Activated naive CD4-positive, alpha-beta T cell treated with anti-CD3 and anti-CD28 coated beads for 36 hours (primary cell): Measurements from ENCODE around the gene JDP2. TPM values are rescaled to one million over a fixed set of nuclear protein-coding genes. Genes with fewer than 3 reads are reported as not detected.

Experiments used
- CTCF ChIA-PET: fragments of 350-600 bp; sonication (Branson Sonifier 250); formaldehyde crosslinking; loops from one replicate; lab custom pipeline; 2021; ENCODE audit warnings: antibody characterized with exemption; lab: Charles Lee
- DNase-seq: peaks from one replicate; pipeline ENCODE4 v3.0.0-alpha.2; 2020
- H3K27ac Mint-ChIP-seq: one replicate; pipeline ENCODE4 v1.8.0; 2021; ENCODE audit warnings: mild to moderate bottlenecking, mixed read lengths
- H3K27me3 Mint-ChIP-seq: one replicate; pipeline ENCODE4 v1.8.0; 2021; ENCODE audit warnings: low read depth, mixed read lengths
- H3K36me3 Mint-ChIP-seq: one replicate; pipeline ENCODE4 v1.8.0; 2021; ENCODE audit warnings: low read depth, mixed read lengths
- H3K4me1 Mint-ChIP-seq: one replicate; pipeline ENCODE4 v1.8.0; 2021; ENCODE audit warnings: low read depth, mixed read lengths
- H3K4me3 Mint-ChIP-seq: one replicate; pipeline ENCODE4 v1.8.0; 2021; ENCODE audit warnings: mild to moderate bottlenecking, moderate library complexity, mixed read lengths
- H3K9me3 Mint-ChIP-seq: one replicate; pipeline ENCODE4 v1.8.0; 2021; ENCODE audit warnings: mixed read lengths
- intact Hi-C: fragments of 100-400 bp; cut with micrococcal nuclease; formaldehyde crosslinking; loops from one replicate; pipeline ENCODE4 v1.15.1; 2023
- total RNA-seq, 2 experiments: library from RNA; stranded (reverse); gene quantifications; one replicate each; pipeline ENCODE4 v1.2.3, GENCODE V29; 2021

The JDP2 gene
- total RNA-seq, 2 experiments from 2014 or later: 2.8 to 3.2 TPM

DNA sequence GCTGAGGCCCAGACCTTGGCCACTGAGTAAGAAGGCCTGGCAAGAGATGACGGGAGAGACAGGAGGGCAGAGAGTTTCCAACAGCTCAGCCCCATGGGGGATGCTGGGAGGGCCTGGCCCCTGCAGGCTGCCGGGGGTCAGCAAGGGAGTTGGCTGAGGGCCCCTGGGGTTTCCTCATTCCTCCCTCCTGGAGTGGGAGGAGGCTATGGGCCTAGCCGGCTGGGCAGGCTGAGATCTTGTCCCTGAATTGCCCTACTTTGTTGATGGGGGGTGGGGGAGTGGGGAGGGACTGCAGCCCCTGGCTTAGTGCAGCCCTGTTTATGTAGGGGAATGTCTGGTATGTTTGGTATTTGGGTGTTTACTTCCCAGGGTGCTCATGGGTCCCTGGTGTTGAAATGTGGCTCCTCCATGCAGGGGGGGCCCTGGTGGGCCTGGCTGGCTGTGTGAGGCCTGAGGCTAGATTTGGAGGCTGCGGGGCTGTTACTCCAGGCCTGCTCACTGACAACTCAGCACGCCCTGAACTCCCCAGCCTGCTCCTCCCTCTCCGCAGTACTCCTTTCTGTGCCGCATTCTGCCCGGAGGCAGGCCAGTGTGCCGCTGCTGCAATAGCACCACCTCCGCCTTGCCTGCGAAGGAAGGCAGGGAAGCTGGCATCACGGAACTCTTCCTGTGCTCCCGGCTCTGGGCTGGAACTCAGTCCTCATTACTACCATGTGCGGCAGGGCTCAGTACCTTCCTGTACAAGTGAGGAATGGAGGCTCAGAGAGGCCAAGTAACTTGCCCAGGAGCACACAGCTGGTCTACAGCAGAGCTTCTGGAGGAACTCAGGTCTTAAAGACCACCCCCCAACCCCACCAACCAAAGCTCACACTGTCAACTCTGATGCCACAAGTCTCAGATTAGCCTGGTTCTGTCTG is 25.3 kb downstream of the JDP2 start:
- DNase-seq: no peak
- no peaks in the 10 kb centered on the region for H3K9me3 Mint-ChIP-seq
- no peak overlapping the region for H3K4me3 Mint-ChIP-seq
- intact Hi-C loops: no loop called here
- no peaks in the 10 kb centered on the region for H3K36me3 Mint-ChIP-seq
- no peak overlapping the region for H3K27ac Mint-ChIP-seq
- H3K27me3 Mint-ChIP-seq: no peaks in the 10 kb centered on the region
- peaks cover 2% of the 10 kb centered on the region for H3K4me1 Mint-ChIP-seq
- CTCF ChIA-PET: interaction anchor here (0.7 to 2.2 kb wide), 18 partner anchors 10 to 344 kb away, joined by 3 to 32 read pairs (median 3); partner anchors contain the start of gene JDP2

DNA sequence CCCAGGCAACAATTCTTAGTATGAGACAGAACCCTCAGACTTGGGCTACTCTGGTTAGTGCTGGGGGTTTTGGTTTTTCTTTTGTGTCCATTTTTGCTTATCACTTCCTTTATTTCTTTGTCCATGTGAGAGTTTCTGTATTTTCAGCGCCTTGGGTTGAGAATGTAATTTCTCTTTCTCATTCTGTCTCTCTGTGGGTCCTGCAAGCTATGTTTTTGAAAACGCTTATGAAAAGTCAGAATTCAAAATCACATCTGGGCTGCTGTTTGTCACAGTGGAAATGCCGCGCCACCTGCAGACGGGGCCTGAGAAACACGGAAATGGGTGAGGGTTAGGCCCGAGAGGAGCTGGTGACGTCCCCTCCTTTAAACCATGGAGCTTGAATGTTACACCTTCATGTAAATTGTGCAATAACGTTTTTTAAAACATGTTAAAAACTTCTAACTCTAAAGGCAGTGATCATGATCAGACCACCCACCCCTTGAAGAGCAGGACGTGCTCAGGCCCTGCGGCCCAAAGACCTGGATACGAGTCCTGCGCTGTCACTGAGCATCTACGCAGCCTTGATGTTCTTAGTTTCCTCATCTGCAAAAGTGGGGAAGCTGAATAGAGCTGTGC is 26.1 kb downstream of the JDP2 start:
- H3K27ac Mint-ChIP-seq: no peak overlapping the region
- no peaks in the 10 kb centered on the region for H3K27me3 Mint-ChIP-seq
- peaks cover 2% of the 10 kb centered on the region for H3K4me1 Mint-ChIP-seq
- no peak overlapping the region for H3K4me3 Mint-ChIP-seq
- no peaks in the 10 kb centered on the region for H3K9me3 Mint-ChIP-seq
- intact Hi-C loops: loop anchor here (1.0 kb wide), 1 partner anchor 147 kb away; no protein-coding TSS in a partner anchor
- DNase-seq: peak; percentile 73
- CTCF ChIA-PET: interaction anchor here (0.5 to 2.2 kb wide), 20 partner anchors 11 to 345 kb away, joined by 3 to 32 read pairs (median 3); partner anchors contain the start of gene JDP2
- no peaks in the 10 kb centered on the region for H3K36me3 Mint-ChIP-seq

DNA sequence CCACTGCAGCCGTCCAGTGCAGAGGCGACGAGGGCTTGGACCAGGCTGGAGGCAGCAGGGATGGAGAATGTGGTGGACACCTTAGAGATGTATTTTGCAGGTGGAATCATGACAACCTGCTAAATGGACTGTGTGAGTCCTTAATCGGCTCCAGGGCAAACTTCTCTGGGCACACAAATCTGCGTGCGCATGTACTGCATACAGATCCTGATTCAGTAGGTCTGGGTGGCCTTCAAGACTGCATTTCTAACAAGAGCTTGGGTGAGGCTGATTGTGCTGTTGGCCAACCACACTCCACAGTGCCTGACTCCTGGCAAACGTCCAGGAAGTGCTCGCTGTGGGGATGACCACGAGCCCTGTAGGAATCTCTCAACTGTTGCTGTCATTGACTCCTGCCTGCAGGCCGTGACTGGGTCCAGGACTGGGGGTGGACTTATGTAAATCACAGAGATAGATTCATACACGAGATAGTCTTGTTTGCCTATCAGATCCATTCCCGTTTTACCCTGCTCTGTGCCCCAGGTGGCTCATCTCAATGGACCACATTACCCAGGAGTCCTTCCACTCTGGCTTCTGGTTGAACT is 27.2 kb downstream of the JDP2 start:
- intact Hi-C loops: loop anchor here (1.0 kb wide), 1 partner anchor 148 kb away; no protein-coding TSS in a partner anchor
- no peak for DNase-seq
- Mint-ChIP-seq H3K9me3 (no peaks in the 10 kb centered on the region), H3K27me3 (no peaks in the 10 kb centered on the region), H3K36me3 (no peaks in the 10 kb centered on the region), H3K4me3 (no peak overlapping the region), H3K4me1 (peaks cover 2% of the 10 kb centered on the region), H3K27ac (no peak overlapping the region)
- CTCF ChIA-PET: interaction anchor here (1.4 to 2.2 kb wide), 4 partner anchors 33 to 150 kb away, joined by 5 to 32 read pairs (median 10); no protein-coding TSS in a partner anchor

DNA sequence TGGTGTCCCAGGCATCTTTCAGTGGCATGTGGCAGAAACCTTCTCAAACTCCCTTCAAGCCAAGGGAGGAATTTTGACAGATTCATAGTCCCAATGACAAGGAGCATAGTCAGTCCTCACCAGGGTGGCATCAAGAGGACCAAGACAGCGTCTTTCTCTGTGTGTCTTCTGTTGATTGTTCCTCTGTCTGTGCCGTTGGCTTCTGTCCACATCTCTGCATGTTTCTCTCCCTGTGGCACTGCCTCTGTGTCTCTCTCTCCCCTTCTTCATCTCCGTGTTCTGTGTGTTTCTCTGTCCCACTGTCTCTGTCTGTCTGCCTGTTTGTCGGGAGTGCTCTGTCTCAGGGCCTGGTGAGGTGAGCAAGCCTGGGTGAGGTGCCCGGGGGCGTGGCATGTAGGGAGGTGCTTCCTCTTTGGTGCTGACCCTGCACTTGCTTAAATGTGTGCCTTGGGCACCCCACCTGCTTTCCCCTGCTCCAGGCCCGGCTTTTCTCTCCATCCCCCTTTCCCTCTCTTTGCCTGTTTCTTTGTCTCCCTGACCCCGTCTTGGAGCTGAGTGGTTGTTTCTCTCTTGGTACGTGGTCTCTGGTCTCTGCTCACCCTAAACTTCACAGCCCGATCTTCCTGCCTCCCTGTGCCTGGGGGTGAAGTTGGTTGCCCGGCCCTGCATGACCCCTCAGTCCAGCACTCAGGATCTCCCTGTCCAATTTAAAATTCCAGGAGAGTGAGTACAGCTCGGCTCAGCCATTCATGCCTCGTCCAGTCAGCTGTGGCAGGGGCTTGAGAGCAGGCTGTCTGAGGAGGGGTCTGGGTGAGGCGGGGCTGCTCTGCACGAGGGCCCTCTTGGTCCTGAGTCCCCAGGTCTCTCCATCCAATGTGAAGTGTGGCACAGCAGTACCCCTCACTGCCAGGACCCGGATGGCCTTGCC is 28.5 kb downstream of the JDP2 start:
- H3K4me1 Mint-ChIP-seq: peaks cover 2% of the 10 kb centered on the region
- H3K36me3 Mint-ChIP-seq: no peaks in the 10 kb centered on the region
- intact Hi-C loops: no loop called here
- H3K27me3 Mint-ChIP-seq: no peaks in the 10 kb centered on the region
- H3K9me3 Mint-ChIP-seq: no peaks in the 10 kb centered on the region
- CTCF ChIA-PET: interaction anchor here (1.1 to 1.4 kb wide), 2 partner anchors 148 to 154 kb away, joined by 5 to 7 read pairs; no protein-coding TSS in a partner anchor
- no peak overlapping the region for H3K4me3 Mint-ChIP-seq
- no peak overlapping the region for H3K27ac Mint-ChIP-seq
- no peak for DNase-seq

DNA sequence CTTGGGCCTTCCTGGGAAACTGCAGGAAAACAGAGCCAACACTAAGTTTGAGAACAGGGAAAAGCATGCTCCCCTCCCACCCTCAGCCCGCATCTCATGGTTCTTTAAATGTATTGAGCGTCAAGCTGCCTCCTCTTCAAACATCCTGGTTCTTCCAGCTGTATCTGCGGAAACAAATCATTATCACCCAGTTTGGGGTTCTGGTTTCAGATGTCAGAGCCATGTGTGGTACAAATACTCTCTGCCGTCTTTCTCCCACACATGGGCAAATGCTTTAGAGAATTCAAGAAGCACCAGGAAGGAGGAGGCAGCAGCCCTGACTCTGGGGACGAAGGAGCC is 29.1 kb downstream of the JDP2 start:
- intact Hi-C loops: no loop called here
- H3K27ac Mint-ChIP-seq: no peak overlapping the region

DNA sequence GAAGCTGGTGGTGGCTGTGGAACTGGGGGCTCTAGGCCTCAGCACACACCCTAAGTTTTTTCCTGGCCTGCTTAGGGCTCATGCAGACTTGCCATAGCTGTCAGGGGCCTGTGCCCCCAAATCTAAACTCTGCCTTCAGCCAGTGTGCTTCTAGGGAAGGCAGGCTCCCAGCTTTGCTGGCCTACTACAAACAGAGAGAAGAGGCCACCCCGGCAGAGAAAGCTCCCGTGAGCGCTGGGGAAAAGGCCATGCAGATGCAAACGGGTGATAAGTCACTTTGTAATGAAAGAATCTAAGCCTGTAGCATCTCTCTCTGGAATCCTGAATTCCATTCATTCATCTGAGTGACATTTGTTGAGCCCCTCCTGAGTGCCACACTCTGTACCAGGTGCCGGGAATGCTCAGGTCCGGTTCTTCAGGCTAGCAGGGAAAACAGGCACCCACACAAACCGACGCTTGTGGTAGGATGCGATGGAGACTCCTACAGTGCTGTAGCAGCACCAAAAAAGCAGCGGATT is 29.9 kb downstream of the JDP2 start:
- no peak overlapping the region for H3K27ac Mint-ChIP-seq
- no peak for DNase-seq
- H3K4me3 Mint-ChIP-seq: no peak overlapping the region
- CTCF ChIA-PET: interaction anchor here (1.1 kb wide), 1 partner anchor 103 kb away, joined by 3 read pairs; no protein-coding TSS in a partner anchor
- no peaks in the 10 kb centered on the region for H3K9me3 Mint-ChIP-seq
- no peaks in the 10 kb centered on the region for H3K36me3 Mint-ChIP-seq
- no peaks in the 10 kb centered on the region for H3K27me3 Mint-ChIP-seq
- H3K4me1 Mint-ChIP-seq: peaks cover 2% of the 10 kb centered on the region
- intact Hi-C loops: no loop called here

More for the DNA sequence above, 29.1 kb downstream of the JDP2 start:
- H3K36me3 Mint-ChIP-seq: no peaks in the 10 kb centered on the region
- peaks cover 2% of the 10 kb centered on the region for H3K4me1 Mint-ChIP-seq
- CTCF ChIA-PET: interaction anchor here (1.1 kb wide), 1 partner anchor 155 kb away, joined by 7 read pairs; no protein-coding TSS in a partner anchor
- no peaks in the 10 kb centered on the region for H3K27me3 Mint-ChIP-seq
- no peak for DNase-seq
- no peaks in the 10 kb centered on the region for H3K9me3 Mint-ChIP-seq
- H3K4me3 Mint-ChIP-seq: no peak overlapping the region

DNA sequence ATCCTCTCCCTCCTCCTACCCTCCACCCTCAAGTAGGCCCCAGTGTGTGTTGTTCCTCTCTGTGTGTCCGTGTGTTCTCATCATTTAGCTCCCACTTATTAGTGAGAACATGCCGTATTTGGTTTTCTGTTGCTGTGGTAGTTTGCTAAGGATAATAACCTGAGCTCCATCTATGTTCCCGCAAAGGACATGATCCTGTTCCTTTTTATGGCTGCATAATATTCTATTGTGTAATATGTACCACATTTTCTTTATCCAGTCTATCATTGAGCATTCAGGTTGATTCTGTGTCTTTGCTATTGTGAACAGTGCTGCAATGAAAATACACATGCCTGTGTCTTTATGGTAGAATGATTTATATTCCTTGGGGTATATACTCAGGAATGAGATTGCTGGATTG is 30.5 kb downstream of the JDP2 start:
- H3K27me3 Mint-ChIP-seq: no peaks in the 10 kb centered on the region
- intact Hi-C loops: no loop called here
- DNase-seq: no peak
- CTCF ChIA-PET: interaction anchor here (1.1 kb wide), 1 partner anchor 103 kb away, joined by 3 read pairs; no protein-coding TSS in a partner anchor
- H3K27ac Mint-ChIP-seq: no peak overlapping the region
- H3K36me3 Mint-ChIP-seq: no peaks in the 10 kb centered on the region
- peaks cover 2% of the 10 kb centered on the region for H3K4me1 Mint-ChIP-seq
- H3K4me3 Mint-ChIP-seq: no peak overlapping the region
- H3K9me3 Mint-ChIP-seq: no peaks in the 10 kb centered on the region

DNA sequence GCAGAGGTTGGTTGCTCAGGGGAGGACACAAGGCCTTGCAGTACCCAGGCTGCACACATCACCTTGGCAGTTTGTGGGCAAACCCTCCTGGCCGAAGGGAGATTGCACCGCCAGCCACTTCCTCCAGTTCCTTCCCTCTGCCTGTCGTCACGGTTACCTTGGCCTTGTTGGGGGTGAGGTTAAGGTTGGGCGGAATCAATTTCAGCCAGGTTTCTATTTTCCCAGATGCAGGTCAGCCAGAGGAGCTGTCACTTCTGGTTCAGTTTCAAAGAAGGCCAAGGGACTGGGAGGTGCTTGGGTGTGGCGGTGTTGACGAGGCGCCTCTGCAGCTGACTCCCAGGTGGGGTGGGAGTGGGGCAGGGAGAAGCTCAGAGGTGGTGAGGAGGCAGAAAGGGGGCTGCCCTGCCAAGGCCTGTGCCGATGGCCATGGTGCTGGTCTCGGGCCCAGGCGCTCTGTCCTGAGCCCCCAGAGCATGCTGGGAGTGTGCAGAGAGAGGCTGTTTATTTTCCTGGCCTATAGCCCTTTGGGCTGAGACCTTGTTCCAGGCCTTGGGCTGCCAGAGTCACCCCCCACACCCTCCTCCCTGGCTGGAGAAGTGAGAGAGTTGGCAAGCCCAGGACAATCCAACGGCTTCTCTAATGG is 31.4 kb downstream of the JDP2 start:
- CTCF ChIA-PET: interaction anchor here (0.6 kb wide), 1 partner anchor 131 kb away, joined by 3 read pairs; no protein-coding TSS in a partner anchor
- intact Hi-C loops: no loop called here
- Mint-ChIP-seq H3K27me3 (no peaks in the 10 kb centered on the region), H3K27ac (no peak overlapping the region), H3K4me3 (no peak overlapping the region), H3K36me3 (no peaks in the 10 kb centered on the region), H3K4me1 (no peaks in the 10 kb centered on the region), H3K9me3 (no peaks in the 10 kb centered on the region)
- DNase-seq: no peak

DNA sequence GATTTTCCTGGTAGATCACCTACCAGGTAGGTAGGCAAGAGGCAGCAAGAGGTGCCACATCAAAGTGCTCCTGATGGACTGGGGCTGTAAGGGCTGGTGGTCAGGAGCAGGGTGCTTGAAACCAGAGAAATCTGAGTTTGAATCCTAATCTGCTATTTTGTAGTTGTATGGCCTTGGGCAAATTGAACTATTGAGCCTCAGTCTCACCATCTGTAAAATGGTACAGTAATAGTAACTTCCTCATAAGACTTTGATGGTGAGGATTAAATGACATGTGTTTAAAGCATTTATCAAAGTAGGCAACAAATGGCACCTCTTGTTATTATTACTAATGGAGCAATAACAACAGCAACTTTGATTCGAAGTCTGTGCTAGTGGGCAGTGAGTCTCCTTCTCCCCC is 32.0 kb downstream of the JDP2 start:
- H3K4me3 Mint-ChIP-seq: no peak overlapping the region
- H3K27me3 Mint-ChIP-seq: no peaks in the 10 kb centered on the region
- intact Hi-C loops: no loop called here
- no peaks in the 10 kb centered on the region for H3K4me1 Mint-ChIP-seq
- DNase-seq: no peak
- no peaks in the 10 kb centered on the region for H3K9me3 Mint-ChIP-seq
- CTCF ChIA-PET: interaction anchor here (0.6 kb wide), 1 partner anchor 132 kb away, joined by 3 read pairs; no protein-coding TSS in a partner anchor
- no peak overlapping the region for H3K27ac Mint-ChIP-seq
- no peaks in the 10 kb centered on the region for H3K36me3 Mint-ChIP-seq

DNA sequence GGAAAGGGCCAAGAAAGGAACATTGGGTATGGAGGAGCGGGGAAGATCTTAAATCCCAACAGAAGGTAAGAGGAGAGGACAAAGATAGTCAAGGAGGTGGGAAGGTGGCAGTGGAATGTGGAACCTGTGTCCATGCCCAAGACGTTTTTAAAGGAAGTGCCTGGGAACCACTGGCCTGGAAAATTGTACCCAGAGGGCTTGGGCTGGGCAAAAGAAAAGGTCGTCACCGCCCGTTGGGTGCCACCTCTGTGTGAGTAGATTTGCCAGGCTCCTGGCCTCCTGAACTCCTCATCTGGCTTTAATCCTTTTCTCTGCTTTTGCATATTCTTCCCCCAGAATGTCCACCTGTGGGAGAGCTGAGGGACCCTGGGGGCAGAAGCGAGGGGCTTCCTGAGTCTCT is 32.6 kb downstream of the JDP2 start:
- CTCF ChIA-PET: no interaction called here
- H3K4me1 Mint-ChIP-seq: no peaks in the 10 kb centered on the region
- no peaks in the 10 kb centered on the region for H3K9me3 Mint-ChIP-seq
- H3K27me3 Mint-ChIP-seq: no peaks in the 10 kb centered on the region
- intact Hi-C loops: no loop called here
- no peaks in the 10 kb centered on the region for H3K36me3 Mint-ChIP-seq
- no peak overlapping the region for H3K4me3 Mint-ChIP-seq
- H3K27ac Mint-ChIP-seq: no peak overlapping the region
- DNase-seq: no peak

DNA sequence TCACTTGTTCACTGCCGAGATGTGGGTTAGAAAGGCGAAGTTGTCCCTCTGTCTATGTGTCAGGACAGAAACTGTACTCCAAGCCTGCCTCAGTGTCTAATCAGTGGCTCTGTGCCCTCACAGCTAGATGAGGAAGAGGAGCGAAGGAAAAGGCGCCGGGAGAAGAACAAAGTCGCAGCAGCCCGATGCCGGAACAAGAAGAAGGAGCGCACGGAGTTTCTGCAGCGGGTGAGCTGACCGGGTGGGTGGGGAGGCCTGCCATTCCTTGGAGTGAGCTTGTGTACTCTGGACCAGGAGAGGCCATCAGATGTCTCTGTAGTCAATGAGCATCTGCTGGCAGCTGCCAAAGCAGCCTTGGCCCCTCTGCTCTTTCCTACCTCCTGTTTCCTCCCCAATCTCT is 33.5 kb downstream of the JDP2 start:
- intact Hi-C loops: no loop called here

More for the DNA sequence above, 33.5 kb downstream of the JDP2 start:
- Mint-ChIP-seq H3K27ac (no peak overlapping the region), H3K4me3 (no peak overlapping the region), H3K4me1 (no peaks in the 10 kb centered on the region), H3K9me3 (no peaks in the 10 kb centered on the region), H3K36me3 (no peaks in the 10 kb centered on the region), H3K27me3 (no peaks in the 10 kb centered on the region)
- CTCF ChIA-PET: no interaction called here
- DNase-seq: no peak
